ENCODE data around the gene C1QTNF5. TPM values are rescaled to one million over a fixed set of nuclear protein-coding genes. Genes with fewer than 3 reads are reported as not detected.
"Not testable (repeated sequence)": the region's sequence is repeated elsewhere in the genome, so short reads cannot be mapped to it uniquely, and the experiment has no call there.

C1QTNF5 gene
- total RNA-seq = 10 to 100 TPM; 44.3 to 52.1 (median 45.6) TPM

DNA sequence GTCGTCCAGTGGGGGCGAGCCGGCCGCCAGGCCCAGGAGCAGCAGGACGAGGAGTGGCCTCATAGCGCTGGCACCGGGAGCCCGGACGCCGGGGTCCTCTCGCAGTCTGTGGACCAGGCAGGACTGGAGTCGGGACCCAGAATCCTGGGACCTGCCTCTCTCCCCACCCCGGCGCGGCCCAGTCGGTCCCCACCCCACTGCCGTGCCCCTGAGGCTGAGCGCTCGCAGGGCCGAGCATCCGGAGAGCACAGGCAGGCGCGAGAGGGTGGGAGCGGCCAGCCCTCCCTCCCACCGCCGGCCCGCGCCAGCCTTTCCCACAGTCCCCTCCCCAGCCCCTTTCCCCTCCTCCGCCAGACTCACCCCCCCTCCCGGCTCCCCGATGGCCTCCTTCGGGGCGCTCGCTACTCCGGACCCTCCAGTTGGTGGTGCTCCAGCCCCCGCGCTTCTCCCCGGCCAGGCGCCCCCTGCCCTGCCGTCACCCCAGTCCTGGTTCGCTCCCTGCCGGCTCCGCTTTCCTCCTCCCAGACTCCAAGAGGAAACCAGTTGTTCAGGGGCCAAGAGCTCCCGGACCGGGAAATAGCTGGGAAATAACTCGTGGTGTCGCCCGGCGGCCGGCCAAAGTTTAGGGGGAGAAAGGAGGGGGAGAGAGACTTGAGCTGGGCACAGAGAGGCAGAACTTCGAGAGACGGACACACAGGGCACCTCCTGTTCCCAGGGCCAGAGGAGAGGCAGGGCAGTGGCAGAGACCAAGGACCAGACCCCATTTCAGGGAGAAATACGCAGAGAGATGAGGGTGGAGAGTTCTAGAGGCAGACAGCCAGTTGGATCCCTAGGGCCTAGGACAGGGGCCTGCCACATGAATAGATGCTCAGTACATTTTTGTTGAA lies at the start of gene C1QTNF5:
Gene C1QTNF5 (minus strand): TSS at position 549 of the 887 bp plus-strand sequence. CDS start 486 bp downstream, at position 63.
- Histone ChIP-seq H3K27me3 (no peaks in the 10 kb centered on the region), H3K4me3 (peak within 1 kb of the TSS; percentile 69 to 80), H3K9me3 (no peaks in the 10 kb centered on the region), H3K36me3 (peaks cover 0 to 17% of the 10 kb centered on the region in 2 donors), H3K4me1 (peaks cover 0 to 65% (median 36%) of the 10 kb centered on the region in 3 donors), H3K27ac (peak within 1 kb of the TSS; percentile 68 to 92 (median 86))
- no peak for TF ChIP-seq POLR2A (IDR thresholded peaks at IDR 0.05)
- no peak for TF ChIP-seq EP300 (IDR thresholded peaks at IDR 0.05)
- TF ChIP-seq, protein P1, sequence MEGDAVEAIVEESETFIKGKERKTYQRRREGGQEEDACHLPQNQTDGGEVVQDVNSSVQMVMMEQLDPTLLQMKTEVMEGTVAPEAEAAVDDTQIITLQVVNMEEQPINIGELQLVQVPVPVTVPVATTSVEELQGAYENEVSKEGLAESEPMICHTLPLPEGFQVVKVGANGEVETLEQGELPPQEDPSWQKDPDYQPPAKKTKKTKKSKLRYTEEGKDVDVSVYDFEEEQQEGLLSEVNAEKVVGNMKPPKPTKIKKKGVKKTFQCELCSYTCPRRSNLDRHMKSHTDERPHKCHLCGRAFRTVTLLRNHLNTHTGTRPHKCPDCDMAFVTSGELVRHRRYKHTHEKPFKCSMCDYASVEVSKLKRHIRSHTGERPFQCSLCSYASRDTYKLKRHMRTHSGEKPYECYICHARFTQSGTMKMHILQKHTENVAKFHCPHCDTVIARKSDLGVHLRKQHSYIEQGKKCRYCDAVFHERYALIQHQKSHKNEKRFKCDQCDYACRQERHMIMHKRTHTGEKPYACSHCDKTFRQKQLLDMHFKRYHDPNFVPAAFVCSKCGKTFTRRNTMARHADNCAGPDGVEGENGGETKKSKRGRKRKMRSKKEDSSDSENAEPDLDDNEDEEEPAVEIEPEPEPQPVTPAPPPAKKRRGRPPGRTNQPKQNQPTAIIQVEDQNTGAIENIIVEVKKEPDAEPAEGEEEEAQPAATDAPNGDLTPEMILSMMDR (IDR thresholded peaks at IDR 0.05) = no peak
- TF ChIP-seq POLR2AphosphoS5 (IDR thresholded peaks at IDR 0.05) = peak; percentile 34
- peak; percentile 62 for ATAC-seq
- WGBS, 2 donors (ENCODE audit: low coverage in 1 of 2) = 15 to 20% methylated on average over 1 to 2 of the region's 53 CpGs

- WGBS, 2 donors (ENCODE audit: low coverage in 1 of 2) = 66 to 82% methylated on average over 1 to 5 of the region's 5 CpGs
- TF ChIP-seq POLR2AphosphoS5 (IDR thresholded peaks at IDR 0.05) (no peak), POLR2A (IDR thresholded peaks at IDR 0.05) (no peak), EP300 (IDR thresholded peaks at IDR 0.05) (no peak)
- TF ChIP-seq, protein P1 (IDR thresholded peaks at IDR 0.05) = no peak
- Histone ChIP-seq H3K9me3 (no peaks in the 10 kb centered on the region), H3K4me3 (no peak overlapping the region), H3K36me3 (no peaks in the 10 kb centered on the region), H3K4me1 (no peaks in the 10 kb centered on the region), H3K27ac (no peak overlapping the region), H3K27me3 (no peaks in the 10 kb centered on the region)
- ATAC-seq = no peak
Measured at GRCh38 chr11:119389611-119390254, 49.0 kb upstream of the C1QTNF5 start.

DNA sequence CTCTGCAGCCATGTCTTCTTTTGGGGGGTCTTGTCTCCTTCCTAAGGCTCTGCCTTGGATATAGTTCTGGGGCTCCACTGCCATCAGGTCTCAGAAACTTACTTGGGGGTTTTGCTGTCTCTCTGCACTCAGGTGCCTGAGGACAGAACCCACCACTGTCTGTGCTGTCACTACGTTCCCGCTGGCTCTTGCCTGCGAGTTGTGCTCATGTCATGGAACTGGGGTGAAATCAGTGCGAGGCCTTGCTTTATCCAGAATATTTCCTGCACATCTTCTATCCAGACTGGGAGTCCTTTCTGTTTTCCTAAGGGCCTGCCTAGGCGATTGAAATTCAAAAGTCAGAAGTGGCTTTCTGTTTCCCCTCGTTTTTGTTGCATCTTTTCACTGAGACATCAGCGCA lies 47.4 kb upstream of the C1QTNF5 start:
- WGBS, 2 donors (ENCODE audit: low coverage in 1 of 2) = 92% methylated on average over 3 of the region's 7 CpGs; no CpG with 5 or more reads in 1 of the 2 donors
- no peak overlapping the region for H3K27ac ChIP-seq
- H3K4me1 ChIP-seq = no peaks in the 10 kb centered on the region
- no peaks in the 10 kb centered on the region for H3K9me3 ChIP-seq
- ATAC-seq = no peak
- no peak overlapping the region for H3K4me3 ChIP-seq
- no peaks in the 10 kb centered on the region for H3K36me3 ChIP-seq
- H3K27me3 ChIP-seq = no peaks in the 10 kb centered on the region
- TF ChIP-seq EP300 (IDR thresholded peaks at IDR 0.05) (no peak), POLR2A (IDR thresholded peaks at IDR 0.05) (no peak)
- TF ChIP-seq, protein P1 (IDR thresholded peaks at IDR 0.05) = no peak

DNA sequence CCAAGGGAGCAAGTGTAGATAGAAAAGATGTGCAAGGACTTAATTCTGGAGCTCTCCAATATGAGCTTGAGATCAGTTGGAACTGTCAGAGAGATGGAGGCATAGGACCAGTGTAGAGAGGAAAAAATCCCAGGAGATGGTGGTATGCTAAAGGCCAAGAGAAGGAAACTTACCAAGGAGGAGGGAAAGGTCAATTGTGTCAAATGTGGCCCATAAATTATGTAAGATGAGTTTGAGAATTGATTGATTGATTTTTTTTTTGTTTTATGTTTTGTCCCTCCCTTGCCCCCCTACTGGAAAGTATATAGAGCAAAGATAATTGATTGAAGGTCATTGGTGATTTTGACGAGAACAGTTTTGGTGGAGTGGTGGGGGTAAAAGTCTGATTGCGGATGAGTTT lies 43.6 kb upstream of the C1QTNF5 start:
- WGBS, 2 donors (ENCODE audit: low coverage in 1 of 2) = 72% methylated on average over 2 of the region's 2 CpGs; no CpG with 5 or more reads in 1 of the 2 donors
- no peaks in the 10 kb centered on the region for H3K36me3 ChIP-seq
- TF ChIP-seq, protein P1 (IDR thresholded peaks at IDR 0.05) = no peak
- TF ChIP-seq EP300 (IDR thresholded peaks at IDR 0.05) (no peak), POLR2A (IDR thresholded peaks at IDR 0.05) (no peak), POLR2AphosphoS5 (IDR thresholded peaks at IDR 0.05) (no peak)

DNA sequence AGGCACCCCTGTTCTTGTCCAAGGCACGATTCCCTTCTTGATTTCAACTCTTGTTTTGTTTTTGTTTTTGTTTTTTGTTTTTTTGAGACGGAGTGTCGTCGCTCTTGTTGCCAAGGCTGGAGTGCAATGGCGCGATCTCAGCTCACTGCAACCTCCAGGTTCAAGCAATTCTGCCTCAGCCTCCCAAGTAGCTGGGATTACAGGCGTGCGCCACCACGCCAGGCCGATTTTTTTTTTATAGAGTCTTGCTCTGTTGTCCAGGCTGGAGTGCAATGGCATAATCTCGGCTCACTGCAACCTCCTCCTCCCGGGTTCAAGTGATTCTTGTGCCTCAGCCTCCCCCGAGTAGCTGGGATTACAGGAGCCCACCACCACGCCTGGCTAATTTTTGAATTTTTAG lies 41.8 kb upstream of the C1QTNF5 start:
- H3K4me3 ChIP-seq, H3K36me3 ChIP-seq, H3K27me3 ChIP-seq, ATAC-seq, H3K9me3 ChIP-seq, H3K27ac ChIP-seq: not testable (repeated sequence)
- H3K4me1 ChIP-seq = peaks cover 0 to 23% (median 8%) of the 10 kb centered on the region in 3 donors
- WGBS, 2 donors (ENCODE audit: low coverage in 1 of 2) = 82 to 90% methylated on average over 4 to 10 of the region's 14 CpGs

More for the DNA sequence above, 43.6 kb upstream of the C1QTNF5 start:
- H3K4me1 ChIP-seq = peaks cover 0 to 20% (median 8%) of the 10 kb centered on the region in 3 donors
- no peaks in the 10 kb centered on the region for H3K9me3 ChIP-seq
- no peak for ATAC-seq
- no peak overlapping the region for H3K27ac ChIP-seq
- no peak overlapping the region for H3K4me3 ChIP-seq
- no peaks in the 10 kb centered on the region for H3K27me3 ChIP-seq

Measured in gastroesophageal sphincter (tissue), 4 donors.